Activated CD8-positive, alpha-beta memory T cell treated with anti-CD3 and anti-CD28 coated beads for 4 hours (primary cell): ENCODE results near the gene SSR4.

Source experiments
- DNase-seq, 2 donors: peaks; one replicate each; pipeline ENCODE4 v3.0.0-alpha.2; 2020; ENCODE audit warnings: low read depth in 2 of 2

Gene SSR4

GRCh38 chrX:153769158-153769864 lies 25.2 kb upstream of the SSR4 start:
- DNase-seq = no peak

- no peak for DNase-seq
Measured at GRCh38 chrX:153769865-153770600, 24.4 kb upstream of the SSR4 start.

- DNase-seq = no peak
Measured at GRCh38 chrX:153770601-153771414, 23.7 kb upstream of the SSR4 start.

DNA sequence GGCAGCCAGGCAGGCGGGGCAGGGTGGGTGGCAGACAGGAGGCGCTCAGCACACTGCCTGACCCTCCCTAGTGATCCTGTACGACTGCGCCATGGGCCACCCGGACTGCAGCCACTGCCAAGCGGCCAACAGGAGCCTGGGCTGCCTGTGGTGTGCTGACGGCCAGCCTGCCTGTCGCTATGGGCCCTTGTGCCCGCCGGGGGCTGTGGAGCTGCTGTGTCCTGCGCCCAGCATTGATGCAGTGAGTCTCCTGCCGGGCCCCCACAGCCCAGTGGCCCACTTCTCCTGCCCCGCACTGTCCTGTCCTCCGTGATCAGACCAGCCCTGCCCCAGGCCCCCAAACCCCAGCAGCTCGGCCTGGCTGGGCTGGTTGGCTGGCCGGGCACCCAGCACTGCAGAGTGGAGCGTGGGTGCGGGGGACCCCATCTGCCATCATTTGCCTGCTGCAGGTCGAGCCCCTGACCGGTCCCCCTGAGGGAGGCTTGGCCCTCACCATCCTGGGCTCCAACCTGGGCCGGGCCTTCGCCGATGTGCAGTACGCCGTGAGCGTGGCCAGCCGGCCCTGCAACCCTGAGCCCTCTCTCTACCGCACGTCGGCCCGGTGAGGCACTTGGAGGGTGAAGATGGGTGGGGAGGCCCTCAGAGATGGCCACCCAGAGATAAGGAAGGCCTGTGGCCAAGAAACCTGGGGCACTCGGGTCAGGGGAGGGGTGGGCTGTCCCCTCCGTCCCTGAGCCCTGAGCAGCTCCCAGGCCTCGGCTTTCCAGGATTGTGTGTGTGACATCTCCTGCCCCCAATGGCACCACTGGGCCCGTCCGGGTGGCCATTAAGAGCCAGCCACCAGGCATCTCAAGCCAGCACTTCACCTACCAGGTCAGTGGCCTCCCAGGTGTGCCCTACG lies 22.8 kb upstream of the SSR4 start:
- DNase-seq = no peak

DNA sequence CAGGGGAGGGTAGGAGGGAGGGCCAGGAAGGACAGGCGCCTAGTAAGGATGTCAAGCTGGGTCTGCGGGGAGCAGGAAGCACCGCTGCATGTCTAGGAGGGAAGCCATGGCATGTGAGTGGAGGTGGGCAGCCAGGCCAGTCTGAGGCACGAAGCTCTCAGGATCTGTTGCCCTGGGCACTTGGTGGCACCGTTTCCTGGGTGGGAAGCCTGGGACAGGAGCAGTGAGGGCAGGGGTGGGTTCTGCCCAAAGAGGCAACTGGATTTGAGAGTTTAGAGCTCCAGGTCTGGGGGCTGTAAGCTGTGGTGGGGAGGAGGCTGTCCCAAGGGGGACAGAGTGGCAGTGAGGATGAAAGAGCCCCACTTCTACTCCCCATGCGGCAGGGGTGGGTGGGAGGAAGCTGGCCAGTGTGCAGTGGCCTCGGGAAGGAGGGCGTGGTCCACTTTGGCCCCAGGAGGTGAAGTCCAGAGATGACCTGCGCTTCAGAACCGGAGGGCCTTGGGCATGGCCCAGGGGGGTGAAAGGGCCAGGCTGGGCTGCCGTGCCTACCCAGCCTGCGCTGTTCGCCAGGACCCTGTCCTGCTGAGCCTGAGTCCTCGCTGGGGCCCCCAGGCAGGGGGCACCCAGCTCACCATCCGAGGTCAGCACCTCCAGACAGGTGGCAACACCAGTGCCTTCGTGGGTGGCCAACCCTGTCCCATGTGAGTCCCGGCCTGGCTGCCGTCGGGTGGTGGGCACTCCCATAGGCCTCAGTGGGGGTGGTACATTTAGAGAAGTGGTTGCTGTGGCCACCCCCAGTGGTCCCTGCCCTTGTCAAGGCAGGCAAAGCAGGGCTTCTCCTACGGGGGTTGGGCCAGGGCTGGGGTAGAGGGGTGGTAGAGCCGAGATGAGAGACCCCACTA lies 21.9 kb upstream of the SSR4 start:
- no peak for DNase-seq

DNA sequence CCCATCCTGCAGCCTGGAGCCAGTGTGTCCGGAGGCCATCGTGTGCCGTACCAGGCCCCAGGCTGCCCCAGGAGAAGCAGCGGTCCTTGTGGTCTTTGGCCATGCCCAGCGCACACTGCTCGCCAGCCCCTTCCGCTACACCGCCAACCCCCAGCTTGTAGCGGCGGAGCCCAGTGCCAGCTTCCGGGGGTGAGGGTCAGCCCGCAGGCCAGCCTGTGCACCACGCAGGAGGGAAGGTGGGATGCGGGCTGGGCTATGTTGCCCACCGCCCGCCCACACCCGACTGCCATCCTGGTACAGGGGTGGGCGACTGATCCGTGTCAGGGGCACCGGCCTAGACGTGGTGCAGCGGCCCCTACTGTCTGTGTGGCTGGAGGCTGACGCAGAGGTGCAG lies 21.3 kb upstream of the SSR4 start:
- DNase-seq = no peak

DNA sequence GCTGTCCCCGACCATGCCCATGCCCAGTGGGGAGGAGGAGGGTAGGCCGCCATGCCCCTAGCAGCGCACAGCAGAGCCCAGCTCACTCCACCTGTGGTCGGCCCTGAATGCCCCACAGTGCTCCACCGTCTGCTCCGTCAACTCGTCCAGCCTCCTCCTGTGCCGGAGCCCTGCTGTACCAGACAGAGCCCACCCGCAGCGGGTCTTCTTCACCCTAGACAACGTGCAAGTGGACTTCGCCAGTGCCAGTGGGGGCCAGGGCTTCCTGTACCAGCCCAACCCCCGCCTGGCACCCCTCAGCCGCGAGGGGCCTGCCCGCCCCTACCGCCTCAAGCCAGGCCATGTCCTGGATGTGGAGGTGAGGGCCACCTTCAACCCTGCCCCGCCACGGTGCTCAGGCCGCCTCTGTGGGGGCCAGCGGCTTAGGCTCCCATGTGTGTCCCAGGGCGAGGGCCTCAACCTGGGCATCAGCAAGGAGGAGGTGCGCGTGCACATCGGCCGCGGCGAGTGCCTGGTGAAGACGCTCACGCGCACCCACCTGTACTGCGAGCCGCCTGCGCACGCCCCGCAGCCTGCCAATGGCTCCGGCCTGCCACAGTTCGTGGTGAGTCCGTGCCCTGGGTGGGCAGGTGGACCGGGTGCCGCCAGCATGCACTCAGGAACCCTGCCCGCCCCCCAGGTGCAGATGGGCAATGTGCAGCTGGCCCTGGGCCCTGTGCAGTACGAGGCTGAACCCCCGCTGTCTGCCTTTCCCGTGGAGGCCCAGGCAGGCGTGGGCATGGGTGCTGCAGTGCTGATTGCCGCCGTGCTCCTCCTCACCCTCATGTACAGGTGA lies 20.5 kb upstream of the SSR4 start:
- no peak for DNase-seq

GRCh38 chrX:153774576-153775292 lies 19.7 kb upstream of the SSR4 start:
- no peak for DNase-seq

GRCh38 chrX:153775293-153776119 lies 19.0 kb upstream of the SSR4 start:
- DNase-seq = no peak

- no peak for DNase-seq
Measured at GRCh38 chrX:153776120-153776599, 18.3 kb upstream of the SSR4 start.

GRCh38 chrX:153776611-153777045 lies 17.8 kb upstream of the SSR4 start:
- DNase-seq = no peak

DNA sequence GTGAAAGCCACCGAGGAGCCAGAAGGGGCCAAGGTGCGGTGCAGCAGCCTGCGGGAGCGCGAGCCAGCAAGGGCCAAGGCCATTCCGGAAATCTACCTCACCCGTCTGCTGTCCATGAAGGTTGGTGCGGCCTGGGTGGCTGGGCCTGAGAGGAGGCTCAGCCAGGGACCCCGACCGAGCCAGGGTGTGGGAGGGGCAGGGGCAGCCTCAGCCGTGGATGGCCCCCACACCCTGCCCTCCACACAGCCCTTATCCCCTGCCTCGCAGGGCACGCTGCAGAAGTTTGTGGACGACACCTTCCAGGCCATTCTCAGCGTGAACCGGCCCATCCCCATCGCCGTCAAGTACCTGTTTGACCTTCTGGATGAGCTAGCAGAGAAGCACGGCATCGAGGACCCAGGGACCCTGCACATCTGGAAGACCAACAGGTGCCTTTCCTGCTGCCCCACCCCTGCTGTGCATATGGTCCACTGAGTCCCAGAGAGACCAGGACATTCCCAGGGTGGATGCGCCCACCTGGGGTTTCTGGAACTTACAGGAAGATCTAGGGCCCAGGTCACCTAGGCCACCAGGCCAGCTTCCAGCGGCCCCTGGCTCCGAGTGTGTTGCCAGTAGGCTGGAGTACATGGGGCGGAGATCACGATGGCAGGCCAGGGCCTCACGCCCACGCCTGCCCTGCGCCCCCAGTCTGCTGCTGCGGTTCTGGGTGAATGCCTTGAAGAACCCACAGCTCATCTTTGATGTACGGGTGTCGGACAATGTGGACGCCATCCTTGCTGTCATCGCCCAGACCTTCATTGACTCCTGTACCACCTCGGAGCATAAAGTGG lies 17.0 kb upstream of the SSR4 start:
- DNase-seq = no peak

GRCh38 chrX:153778181-153778580 lies 16.3 kb upstream of the SSR4 start:
- no peak for DNase-seq

GRCh38 chrX:153778684-153779101 lies 15.8 kb upstream of the SSR4 start:
- DNase-seq = no peak

- no peak for DNase-seq
Measured at GRCh38 chrX:153779891-153780677, 14.4 kb upstream of the SSR4 start.
